22Rv1 (cell line): ENCODE data around the gene SYNC.

Experiments used
- CTCF ChIP-seq: fragments of 450-650 bp; IDR thresholded peaks from 2 replicates; pipeline ENCODE4 v1.5.1; 2017; ENCODE audit warnings: mild to moderate bottlenecking
- ZFX ChIP-seq: fragments of 450-650 bp; IDR thresholded peaks from 2 replicates; pipeline ENCODE4 v1.6.1; 2017; ENCODE audit warnings: antibody characterized with exemption, borderline replicate concordance

GRCh38 chr1:32716312-32717148 is 14.0 kb upstream of the SYNC start:
- no peak for TF ChIP-seq CTCF
- no peak for TF ChIP-seq ZFX
